ENCODE measurements around the gene POLA1. TPM values are rescaled to one million over a fixed set of nuclear protein-coding genes. Genes with fewer than 3 reads are reported as not detected.

POLA1 gene
- total and polyA plus RNA-seq, 2 of the 4 experiments (the other 2 are of a cell fraction): 4.0 to 15.1 TPM

DNA sequence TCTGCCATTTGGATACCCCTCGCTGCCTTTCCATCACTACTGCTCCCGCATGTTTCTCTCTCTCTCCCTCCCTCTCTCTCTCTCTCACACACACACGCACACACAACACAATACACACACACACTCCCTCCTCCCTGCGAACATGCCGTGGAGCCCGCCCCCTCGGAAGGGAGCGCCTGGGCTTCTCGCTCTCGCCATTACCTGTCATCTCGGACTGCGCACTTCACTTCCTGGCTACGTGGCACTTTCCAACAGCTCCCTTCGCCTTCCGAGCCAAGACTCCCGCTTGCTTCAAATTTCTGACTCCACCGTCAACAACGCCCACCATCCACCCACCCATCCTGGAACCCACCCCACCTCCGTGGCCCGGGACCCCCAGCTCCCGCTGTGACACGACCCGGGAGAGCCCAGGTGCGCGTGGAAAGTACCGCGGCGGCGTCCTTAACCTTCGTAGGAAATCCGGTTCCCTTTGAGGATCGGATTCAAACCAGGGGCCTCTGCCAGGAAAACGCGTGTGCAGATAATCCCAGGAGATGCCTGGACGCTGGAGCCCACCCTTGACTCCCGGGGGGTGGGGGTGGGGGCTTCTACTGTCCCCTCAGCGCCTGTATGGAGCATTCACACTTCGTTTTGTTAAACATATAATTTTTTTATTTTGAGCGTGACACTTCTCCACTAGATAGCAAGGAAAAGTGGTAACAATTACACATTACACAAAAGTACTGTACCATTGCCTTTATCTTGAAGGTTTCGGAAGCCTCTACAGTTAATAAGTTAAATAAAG lies 309.5 kb downstream of the POLA1 start (continued):
- TF ChIP-seq RFX5 (IDR thresholded peaks at IDR 0.05; ENCODE audit: low read depth, low read length): no peak

DNA sequence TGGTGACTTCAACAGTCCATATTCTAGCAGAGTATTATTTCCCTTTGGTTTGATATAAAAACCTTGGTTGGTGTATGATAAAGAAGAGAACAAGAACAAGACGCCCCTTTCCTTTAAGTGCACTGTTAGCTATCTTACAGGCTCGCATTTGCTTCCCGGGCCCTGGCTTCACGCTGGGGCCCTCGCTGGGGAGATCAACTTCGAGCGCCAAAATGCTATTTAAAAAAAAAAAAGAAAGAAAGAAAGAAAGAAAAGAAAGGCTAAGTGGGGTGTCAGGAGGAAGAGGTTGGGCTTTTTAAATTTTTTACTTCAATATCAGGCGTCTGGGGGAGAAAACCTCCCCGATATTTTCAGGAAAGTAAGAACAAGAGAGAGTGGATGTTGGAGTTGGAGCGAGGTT lies 310.3 kb downstream of the POLA1 start:
- Histone ChIP-seq H2BK120ac (ENCODE audit: low read depth, low read length) (no peak overlapping the region), H4K20me1 (ENCODE audit: insufficient read depth, low read length) (no peaks in the 10 kb centered on the region), H3K4me3 (ENCODE audit: insufficient read depth, low read depth, low read length) (no peak overlapping the region), H2AK5ac (ENCODE audit: low read depth, low read length) (no peak overlapping the region), H3K9me3 (ENCODE audit: control insufficient read depth, insufficient read depth, low read length) (peaks cover 5% of the 10 kb centered on the region), H2AFZ (replicated peaks; ENCODE audit: low read length, poor library complexity) (no peak overlapping the region), H3K79me1 (ENCODE audit: low read depth in 1 of 2, low read length in 2 of 2) (no peaks in the 10 kb centered on the region), H3K56ac (ENCODE audit: extremely low read depth, insufficient read depth, low read length) (no peak overlapping the region), H3K9ac (ENCODE audit: low read depth, low read length) (no peak overlapping the region), H4K5ac (ENCODE audit: low read depth, low read length) (no peak overlapping the region), H3K27ac (ENCODE audit: insufficient read depth, low read length) (no peak overlapping the region), H3K4ac (ENCODE audit: low read depth, low read length) (no peak overlapping the region), H3K4me1 (ENCODE audit: control insufficient read depth, insufficient read depth, low read length) (no peaks in the 10 kb centered on the region; the same call in 1 of the 2 replicates), H3K4me2 (ENCODE audit: low read depth, low read length) (no peak overlapping the region), H3K14ac (replicated peaks; ENCODE audit: low read depth, low read length) (no peak overlapping the region), H3K27me3 (ENCODE audit: control insufficient read depth, insufficient read depth, low read length) (peaks cover 67% of the 10 kb centered on the region), H4K8ac (ENCODE audit: low read depth in 2 of 2, low read length in 2 of 2) (no peak overlapping the region), H2BK20ac (ENCODE audit: low read depth, low read length) (no peak overlapping the region), H3K23ac (ENCODE audit: low read depth, low read length) (no peak overlapping the region), H3K9me1 (ENCODE audit: insufficient read depth, low read length) (no peaks in the 10 kb centered on the region), H2AK9ac (replicated peaks; ENCODE audit: low read depth, low read length, poor library complexity) (no peak overlapping the region), H2BK15ac (ENCODE audit: low read depth, low read length) (no peak overlapping the region), H3K36me3 (ENCODE audit: control insufficient read depth, insufficient read depth, low read length) (no peaks in the 10 kb centered on the region), H3K18ac (ENCODE audit: low read depth, low read length) (no peak overlapping the region), H2BK5ac (ENCODE audit: low read depth, low read length, poor library complexity, severe bottlenecking) (no peak overlapping the region), H4K91ac (ENCODE audit: insufficient read depth, low read depth, low read length) (no peak overlapping the region)
- CTCF ChIA-PET: interaction anchor here (0.6 kb wide), 1 partner anchor 251 kb away, joined by 3 read pairs; no protein-coding TSS in a partner anchor
- DNase-seq: no peak
- POLR2A ChIA-PET (ENCODE audit: unreplicated experiment): no interaction called here
- in situ Hi-C loops (cut with MboI; ENCODE audit: low sequenced_read_pairs) (no loop called here), intact Hi-C loops (cut with micrococcal nuclease) (loop anchor here (5.0 kb wide), 1 partner anchor 167 kb away; no protein-coding TSS in a partner anchor), dilution Hi-C loops (cut with HindIII; ENCODE audit: low sequenced_read_pairs, unreplicated experiment) (no loop called here)
- WGBS, 2 experiments (ENCODE audit: extremely low coverage in 2 of 2, insufficient read length in 1 of 2): 60% methylated on average over 1 of the region's 10 CpGs; no CpG with 5 or more reads in 1 of the 2 experiments
- BruUV-seq (replicated peaks): no TSS peak
- ATAC-seq (ENCODE audit: low read depth): no peak
- no peak for TF ChIP-seq MAFK (IDR thresholded peaks at IDR 0.05; ENCODE audit: low read depth, low read length)
- no peak for TF ChIP-seq BHLHE40 (IDR thresholded peaks at IDR 0.05; ENCODE audit: low read depth, low read length)
- TF ChIP-seq CEBPB (IDR thresholded peaks at IDR 0.05; ENCODE audit: low read depth, low read length): no peak
- no peak for TF ChIP-seq FOS (IDR thresholded peaks at IDR 0.05; ENCODE audit: low read depth, low read length)
- TF ChIP-seq NFE2L2 (IDR thresholded peaks at IDR 0.05; ENCODE audit: low read depth, low read length): no peak
- TF ChIP-seq MXI1 (IDR thresholded peaks at IDR 0.05; ENCODE audit: borderline replicate concordance, low read depth, low read length): no peak
- no peak for TF ChIP-seq RCOR1 (IDR thresholded peaks at IDR 0.05; ENCODE audit: insufficient replicate concordance, low read length)
- TF ChIP-seq, protein P1, sequence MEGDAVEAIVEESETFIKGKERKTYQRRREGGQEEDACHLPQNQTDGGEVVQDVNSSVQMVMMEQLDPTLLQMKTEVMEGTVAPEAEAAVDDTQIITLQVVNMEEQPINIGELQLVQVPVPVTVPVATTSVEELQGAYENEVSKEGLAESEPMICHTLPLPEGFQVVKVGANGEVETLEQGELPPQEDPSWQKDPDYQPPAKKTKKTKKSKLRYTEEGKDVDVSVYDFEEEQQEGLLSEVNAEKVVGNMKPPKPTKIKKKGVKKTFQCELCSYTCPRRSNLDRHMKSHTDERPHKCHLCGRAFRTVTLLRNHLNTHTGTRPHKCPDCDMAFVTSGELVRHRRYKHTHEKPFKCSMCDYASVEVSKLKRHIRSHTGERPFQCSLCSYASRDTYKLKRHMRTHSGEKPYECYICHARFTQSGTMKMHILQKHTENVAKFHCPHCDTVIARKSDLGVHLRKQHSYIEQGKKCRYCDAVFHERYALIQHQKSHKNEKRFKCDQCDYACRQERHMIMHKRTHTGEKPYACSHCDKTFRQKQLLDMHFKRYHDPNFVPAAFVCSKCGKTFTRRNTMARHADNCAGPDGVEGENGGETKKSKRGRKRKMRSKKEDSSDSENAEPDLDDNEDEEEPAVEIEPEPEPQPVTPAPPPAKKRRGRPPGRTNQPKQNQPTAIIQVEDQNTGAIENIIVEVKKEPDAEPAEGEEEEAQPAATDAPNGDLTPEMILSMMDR (conservative IDR thresholded peaks at IDR 0.05; ENCODE audit: low read depth, low read length): no peak
- TF ChIP-seq RAD21 (IDR thresholded peaks at IDR 0.05; ENCODE audit: low read length): no peak
- TF ChIP-seq SMC3 (IDR thresholded peaks at IDR 0.05; ENCODE audit: low read depth, low read length): no peak
- no peak for TF ChIP-seq ELK1 (IDR thresholded peaks at IDR 0.05; ENCODE audit: borderline replicate concordance, low read depth, low read length)
- no peak for TF ChIP-seq USF2 (IDR thresholded peaks at IDR 0.05; ENCODE audit: low read depth, low read length)

Measured in IMR-90 (cell line).